GM23248 (cell line): ENCODE measurements around the gene CTSD.

Experiments used
- EZH2 ChIP-seq: fragments of 200-600 bp; sonication (generic); IDR thresholded peaks from 2 replicates; pipeline ENCODE4 v1.6.1; 2018; ENCODE audit warnings: antibody characterized with exemption, mild to moderate bottlenecking; ENCODE audit not compliant: insufficient read depth, poor library complexity, severe bottlenecking
- EZH2phosphoT487 ChIP-seq: fragments of 200-600 bp; sonication (generic); IDR thresholded peaks from 2 replicates; pipeline ENCODE4 v1.6.1; 2018; ENCODE audit warnings: antibody characterized with exemption, moderate library complexity, mild to moderate bottlenecking, low read depth; ENCODE audit not compliant: insufficient read depth

- TF ChIP-seq EZH2: no peak
- TF ChIP-seq EZH2phosphoT487: no peak
These were observed 17.2 kb upstream of the CTSD start for GRCh38 chr11:1780700-1781592.
